ENCODE results near the gene EMILIN2.
A peak's percentile ranks its signal among the peaks of the same experiment; 100 is the strongest.

Gene EMILIN2

GRCh38 chr18:2920027-2920426 is 73.2 kb downstream of the EMILIN2 start:
- Mint-ChIP-seq H3K27ac (peak overlapping the region; percentile 83), H3K9me3 (no peaks in the 10 kb centered on the region), H3K4me3 (no peak overlapping the region), H3K36me3 (peaks cover 100% of the 10 kb centered on the region), H3K4me1 (peaks cover 13% of the 10 kb centered on the region)
- no peak for ATAC-seq
- peak in 1 of 2 donors; percentile 47 for DNase-seq (ENCODE audit: low spot score in 2 of 2)

DNA sequence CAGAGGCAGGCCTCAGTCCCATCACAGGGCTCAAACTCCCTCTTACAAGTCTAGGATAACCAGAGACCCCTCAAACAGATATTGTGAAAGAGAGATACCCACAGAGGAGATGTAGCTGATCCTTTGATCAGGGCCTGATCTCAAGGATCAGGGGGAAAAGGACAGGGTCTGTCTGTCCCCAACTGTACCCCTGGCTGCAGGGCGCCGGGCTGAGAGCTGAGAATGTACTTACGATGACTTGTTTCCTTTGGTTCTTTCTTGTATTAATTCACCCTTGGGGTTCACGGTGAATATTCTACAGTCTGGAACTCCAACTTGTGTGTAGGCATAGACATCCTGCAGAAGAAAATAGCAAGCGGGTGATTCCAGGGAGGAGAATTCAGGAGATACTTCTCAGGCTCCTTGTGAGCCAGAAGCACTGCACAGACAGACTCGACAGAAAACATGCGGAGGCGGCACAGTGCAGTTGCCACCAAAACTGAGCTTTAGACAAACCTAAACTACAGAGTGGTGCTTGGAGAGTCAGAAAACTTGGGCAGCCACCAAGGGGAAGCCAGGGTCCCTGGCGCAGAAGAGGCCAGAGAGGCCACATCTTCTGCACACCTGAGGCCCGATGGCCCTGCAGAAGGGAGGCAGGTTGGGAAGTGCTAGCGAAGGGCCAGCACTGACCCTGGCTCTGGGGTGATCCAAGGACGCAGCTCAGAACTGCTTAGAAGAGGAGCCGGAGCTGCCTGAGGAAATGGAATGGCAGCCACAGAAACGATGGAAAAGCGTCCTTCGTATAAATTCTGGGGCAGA is 73.9 kb downstream of the EMILIN2 start:
- peaks cover 100% of the 10 kb centered on the region for H3K36me3 Mint-ChIP-seq
- H3K4me1 Mint-ChIP-seq, result peaks cover 13% of the 10 kb centered on the region
- ATAC-seq, result no peak
- H3K27ac Mint-ChIP-seq, result peak overlapping the region; percentile 83
- peak in 1 of 2 donors; percentile 35 for DNase-seq (ENCODE audit: low spot score in 2 of 2)
- no peak overlapping the region for H3K4me3 Mint-ChIP-seq
- H3K9me3 Mint-ChIP-seq, result no peaks in the 10 kb centered on the region

GRCh38 chr18:2921778-2922177 is 75.0 kb downstream of the EMILIN2 start:
- H3K4me1 Mint-ChIP-seq, result peaks cover 7% of the 10 kb centered on the region
- peak in 1 of 2 donors; percentile 42 for DNase-seq (ENCODE audit: low spot score in 2 of 2)
- H3K27ac Mint-ChIP-seq, result no peak overlapping the region
- H3K4me3 Mint-ChIP-seq, result no peak overlapping the region
- peaks cover 100% of the 10 kb centered on the region for H3K36me3 Mint-ChIP-seq
- no peak for ATAC-seq
- no peaks in the 10 kb centered on the region for H3K9me3 Mint-ChIP-seq

DNA sequence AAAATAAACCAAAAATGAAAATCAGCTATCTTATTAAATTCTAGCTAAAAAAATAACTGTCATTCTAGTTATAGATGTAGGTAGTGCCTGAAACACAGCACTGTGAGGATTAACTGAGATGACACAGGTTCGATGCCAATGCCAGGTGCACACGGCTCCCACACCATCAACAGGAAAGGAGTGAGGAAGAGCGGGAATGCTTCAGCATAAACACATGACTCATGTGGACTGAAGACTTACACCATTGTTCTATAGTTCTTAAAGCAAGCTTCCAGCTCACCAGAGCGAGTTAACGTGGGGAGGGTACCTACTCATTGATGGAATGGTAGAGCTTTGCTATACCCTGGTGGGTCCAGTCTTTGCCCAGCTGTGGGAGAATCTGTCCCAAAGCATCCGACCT is 76.7 kb downstream of the EMILIN2 start:
- Mint-ChIP-seq H3K27ac (no peak overlapping the region), H3K4me3 (no peak overlapping the region), H3K9me3 (no peaks in the 10 kb centered on the region), H3K4me1 (no peaks in the 10 kb centered on the region), H3K36me3 (peaks cover 100% of the 10 kb centered on the region)
- ATAC-seq, result no peak
- DNase-seq (ENCODE audit: low spot score in 2 of 2), result no peak

GRCh38 chr18:2924920-2925319 is 78.1 kb downstream of the EMILIN2 start:
- Mint-ChIP-seq H3K27ac (peak overlapping the region; percentile 67), H3K4me3 (no peak overlapping the region), H3K9me3 (no peaks in the 10 kb centered on the region), H3K36me3 (peaks cover 100% of the 10 kb centered on the region), H3K4me1 (no peaks in the 10 kb centered on the region)
- DNase-seq (ENCODE audit: low spot score in 2 of 2) (peak in 1 of 2 donors; percentile 44), ATAC-seq (no peak)

DNA sequence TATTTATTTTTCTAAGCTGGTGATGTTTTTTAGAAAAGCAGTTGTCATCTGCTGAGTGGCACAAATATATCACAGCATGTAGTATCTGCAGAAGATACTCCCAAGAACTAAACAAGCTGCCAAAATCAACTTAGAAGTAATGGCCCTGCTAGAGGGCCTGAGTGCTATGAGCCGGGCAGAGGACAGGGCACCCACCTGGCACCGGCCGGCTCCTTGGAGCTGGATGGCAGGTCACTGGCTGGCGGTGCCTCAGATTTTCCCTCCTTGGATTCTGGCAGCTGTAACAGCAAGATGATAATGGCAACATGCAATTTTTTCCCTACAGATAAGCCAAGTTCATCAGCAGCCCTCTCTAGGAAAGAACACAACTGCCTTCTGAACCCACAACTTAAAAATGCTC is 79.7 kb downstream of the EMILIN2 start:
- H3K27ac Mint-ChIP-seq, result peak overlapping the region; percentile 61
- DNase-seq (ENCODE audit: low spot score in 2 of 2), result no peak

DNA sequence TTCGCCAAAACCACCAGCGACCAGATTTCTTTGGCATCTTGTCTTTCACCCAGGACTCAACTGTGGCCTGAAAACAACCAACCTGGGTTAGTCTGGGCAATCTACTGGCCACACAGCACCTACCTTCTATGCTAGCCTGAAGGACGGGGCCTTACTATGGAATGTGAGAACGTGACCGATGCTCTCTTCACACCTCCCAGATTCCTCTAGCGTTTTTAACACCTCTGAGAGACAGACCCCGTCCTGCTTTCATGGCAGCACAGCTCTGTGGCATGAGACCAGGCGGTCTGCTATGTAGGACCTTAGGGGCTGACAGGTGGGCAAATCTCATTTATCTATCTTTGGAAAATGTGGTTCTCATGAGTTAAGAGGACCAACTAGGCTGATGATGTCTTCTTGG is 80.9 kb downstream of the EMILIN2 start:
- H3K27ac Mint-ChIP-seq, result no peak overlapping the region
- H3K4me3 Mint-ChIP-seq, result no peak overlapping the region
- peak in 1 of 2 donors; percentile 45 for DNase-seq (ENCODE audit: low spot score in 2 of 2)
- ATAC-seq, result no peak
- peaks cover 100% of the 10 kb centered on the region for H3K36me3 Mint-ChIP-seq
- peaks cover 6% of the 10 kb centered on the region for H3K4me1 Mint-ChIP-seq
- no peaks in the 10 kb centered on the region for H3K9me3 Mint-ChIP-seq

More for the DNA sequence above, 79.7 kb downstream of the EMILIN2 start:
- Mint-ChIP-seq H3K4me1 (no peaks in the 10 kb centered on the region), H3K9me3 (no peaks in the 10 kb centered on the region), H3K36me3 (peaks cover 100% of the 10 kb centered on the region), H3K4me3 (no peak overlapping the region)
- ATAC-seq, result no peak

DNA sequence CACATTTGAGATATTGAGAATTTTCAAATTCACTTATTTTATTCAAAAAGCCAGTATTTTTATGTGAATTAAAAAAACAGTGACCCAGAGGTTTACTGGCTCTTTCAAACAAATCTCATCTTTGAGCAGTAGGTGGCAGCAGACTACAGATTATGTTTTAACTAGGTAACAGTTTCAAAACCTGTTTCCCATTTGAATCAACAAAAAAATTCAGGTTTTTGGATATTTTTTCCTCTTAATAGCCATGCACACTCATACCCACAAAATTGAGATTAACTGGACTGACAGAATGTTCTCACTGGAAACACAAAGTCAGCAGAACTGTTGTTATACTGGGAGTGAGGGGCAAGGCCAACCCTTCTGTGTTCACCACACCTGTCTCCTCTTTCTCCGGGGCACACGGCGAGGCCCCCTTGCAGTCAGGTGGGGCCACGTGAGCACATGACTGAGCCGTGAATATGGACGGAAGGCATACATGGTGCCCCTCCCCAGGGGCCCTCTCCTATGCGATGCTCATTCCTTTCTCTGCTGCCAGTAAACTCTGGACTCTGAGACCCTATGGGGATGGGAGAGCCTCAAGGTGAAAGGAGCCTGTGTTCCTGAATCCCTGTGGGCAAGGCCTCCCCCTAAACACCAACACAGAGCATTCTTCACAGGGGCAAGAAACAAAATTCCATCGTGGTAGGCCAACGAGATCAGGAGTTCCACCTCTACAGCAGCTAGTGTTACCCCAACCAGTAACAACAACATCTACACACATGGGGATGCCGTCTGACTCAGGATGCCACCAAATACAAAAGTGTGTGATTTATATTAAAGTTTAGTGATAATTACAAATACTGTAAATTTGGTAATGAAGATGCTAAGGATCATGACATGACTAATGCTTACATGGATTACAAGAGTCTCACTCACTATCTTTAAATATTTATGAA is 85.7 kb downstream of the EMILIN2 start:
- ATAC-seq (peak; percentile 58), DNase-seq (ENCODE audit: low spot score in 2 of 2) (peak in 1 of 2 donors; percentile 56)
- Mint-ChIP-seq H3K4me1 (peaks cover 36% of the 10 kb centered on the region), H3K9me3 (no peaks in the 10 kb centered on the region), H3K27ac (peak overlapping the region; percentile 91), H3K4me3 (peak overlapping the region; percentile 9), H3K36me3 (peaks cover 100% of the 10 kb centered on the region)

DNA sequence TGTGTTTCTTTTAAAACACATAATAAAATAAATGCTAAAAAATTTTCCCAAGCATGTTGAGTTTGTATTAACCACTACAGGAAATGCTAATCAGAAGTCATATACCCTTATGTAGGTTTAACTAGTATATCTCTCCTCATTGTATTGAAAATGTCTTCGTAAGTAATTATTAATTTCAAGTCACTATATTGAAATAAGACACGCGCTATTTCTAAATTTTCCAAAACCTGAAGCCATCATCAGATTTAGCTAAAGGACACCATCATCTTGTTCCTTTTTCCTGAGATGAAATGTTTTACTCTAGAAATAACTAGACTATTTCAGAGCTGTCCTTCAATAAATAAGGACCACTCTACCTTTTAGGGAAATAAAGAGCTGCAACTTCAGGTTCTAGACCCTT is 87.2 kb downstream of the EMILIN2 start:
- Mint-ChIP-seq H3K9me3 (no peaks in the 10 kb centered on the region), H3K27ac (peak overlapping the region; percentile 91), H3K36me3 (peaks cover 100% of the 10 kb centered on the region), H3K4me1 (peaks cover 36% of the 10 kb centered on the region), H3K4me3 (no peak overlapping the region)
- no peak for ATAC-seq
- no peak for DNase-seq (ENCODE audit: low spot score in 2 of 2)

GRCh38 chr18:2935438-2936192 is 88.8 kb downstream of the EMILIN2 start:
- H3K4me3 Mint-ChIP-seq, result peak overlapping the region; percentile 13

DNA sequence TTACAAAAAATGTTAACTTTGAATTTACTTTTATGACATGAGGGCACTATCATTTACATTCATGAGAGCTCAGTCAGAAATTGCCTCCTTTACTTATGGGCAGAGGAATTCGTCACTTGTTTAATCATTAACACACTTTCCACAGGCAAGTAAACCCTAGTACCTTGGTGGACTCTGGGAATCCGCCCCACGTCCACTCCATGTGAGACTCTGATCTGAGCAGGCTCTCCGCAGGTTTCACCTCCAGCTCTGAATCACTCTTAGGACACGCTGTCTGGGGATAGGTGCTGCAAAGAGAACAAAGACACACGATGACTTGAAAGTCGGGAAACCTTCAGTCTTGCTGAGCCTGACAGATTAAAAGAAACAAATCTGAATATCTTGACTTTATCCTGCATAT is 92.5 kb downstream of the EMILIN2 start:
- Mint-ChIP-seq H3K4me1 (peaks cover 19% of the 10 kb centered on the region), H3K36me3 (peaks cover 98% of the 10 kb centered on the region), H3K9me3 (no peaks in the 10 kb centered on the region), H3K27ac (no peak overlapping the region), H3K4me3 (no peak overlapping the region)
- ATAC-seq (no peak), DNase-seq (ENCODE audit: low spot score in 2 of 2) (no peak)

More at GRCh38 chr18:2935438-2936192, 88.8 kb downstream of the EMILIN2 start:
- ATAC-seq (peak; percentile 80), DNase-seq (ENCODE audit: low spot score in 2 of 2) (peak in 1 of 2 donors; percentile 38)
- Mint-ChIP-seq H3K4me1 (peaks cover 36% of the 10 kb centered on the region), H3K36me3 (peaks cover 100% of the 10 kb centered on the region), H3K27ac (peak overlapping the region; percentile 86), H3K9me3 (no peaks in the 10 kb centered on the region)

GRCh38 chr18:2948038-2948437 is 101.2 kb downstream of the EMILIN2 start:
- Mint-ChIP-seq H3K4me3 (no peak overlapping the region), H3K4me1 (peaks cover 23% of the 10 kb centered on the region), H3K27ac (no peak overlapping the region), H3K36me3 (peaks cover 98% of the 10 kb centered on the region), H3K9me3 (no peaks in the 10 kb centered on the region)
- DNase-seq (ENCODE audit: low spot score in 2 of 2), result no peak
- no peak for ATAC-seq

- Mint-ChIP-seq H3K27ac (no peak overlapping the region), H3K4me3 (no peak overlapping the region), H3K9me3 (no peaks in the 10 kb centered on the region), H3K4me1 (peaks cover 35% of the 10 kb centered on the region), H3K36me3 (peaks cover 100% of the 10 kb centered on the region)
- DNase-seq (ENCODE audit: low spot score in 2 of 2), result no peak
- no peak for ATAC-seq
Measured at GRCh38 chr18:2952605-2953004, 105.8 kb downstream of the EMILIN2 start.

DNA sequence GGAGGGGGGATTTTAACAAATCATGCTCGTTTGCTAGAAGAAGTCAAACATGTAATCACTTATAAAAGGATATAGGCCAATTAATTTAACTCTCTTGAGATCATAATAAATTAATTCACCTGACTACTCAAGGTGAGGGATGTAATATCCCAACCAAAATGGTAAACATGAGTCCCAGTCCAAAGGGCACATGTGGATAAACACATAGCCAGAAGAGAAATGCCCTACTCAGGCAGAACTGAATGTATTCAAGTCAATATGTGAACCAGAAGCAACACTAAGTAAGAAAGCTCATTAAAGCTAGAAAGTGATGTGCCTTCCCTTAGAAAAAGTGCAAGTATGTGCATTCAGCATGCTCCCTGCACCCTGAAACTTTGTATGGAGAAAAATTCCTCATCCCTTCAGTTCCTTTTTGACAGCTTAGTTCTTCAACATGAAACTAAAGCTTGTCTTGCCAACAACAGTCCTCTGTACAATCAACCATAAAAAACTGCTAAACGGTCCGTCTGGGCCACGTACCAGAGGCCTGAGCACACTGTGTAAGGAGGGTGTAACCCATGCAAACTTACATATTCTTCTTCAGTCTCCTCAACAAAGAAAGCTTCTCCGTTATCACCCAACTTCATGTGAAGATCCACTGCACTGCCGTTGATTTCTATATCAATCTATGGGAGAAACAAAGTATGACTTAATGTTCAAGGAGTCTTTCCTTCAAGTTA is 107.3 kb downstream of the EMILIN2 start:
- H3K27ac Mint-ChIP-seq, result peak overlapping the region; percentile 87
- no peak for ATAC-seq
- H3K4me3 Mint-ChIP-seq, result no peak overlapping the region
- H3K4me1 Mint-ChIP-seq, result peaks cover 47% of the 10 kb centered on the region
- H3K36me3 Mint-ChIP-seq, result peaks cover 99% of the 10 kb centered on the region
- no peaks in the 10 kb centered on the region for H3K9me3 Mint-ChIP-seq
- no peak for DNase-seq (ENCODE audit: low spot score in 2 of 2)

Data from stimulated activated effector memory CD8-positive, alpha-beta T cell treated with anti-CD3 and anti-CD28 coated beads, Interleukin-12 subunit alpha, Interleukin-12 subunit beta, amount 100 ng/mL, for 72 hours (primary cell).